ENCODE data around the gene SH2B2. TPM values are rescaled to one million over a fixed set of nuclear protein-coding genes. Genes with fewer than 3 reads are reported as not detected.

SH2B2 gene
- total and polyA plus RNA-seq, 2 donors (not counting 1 experiment from before 2014, with no cell fraction given), result 0.18 to 2.0 TPM

DNA sequence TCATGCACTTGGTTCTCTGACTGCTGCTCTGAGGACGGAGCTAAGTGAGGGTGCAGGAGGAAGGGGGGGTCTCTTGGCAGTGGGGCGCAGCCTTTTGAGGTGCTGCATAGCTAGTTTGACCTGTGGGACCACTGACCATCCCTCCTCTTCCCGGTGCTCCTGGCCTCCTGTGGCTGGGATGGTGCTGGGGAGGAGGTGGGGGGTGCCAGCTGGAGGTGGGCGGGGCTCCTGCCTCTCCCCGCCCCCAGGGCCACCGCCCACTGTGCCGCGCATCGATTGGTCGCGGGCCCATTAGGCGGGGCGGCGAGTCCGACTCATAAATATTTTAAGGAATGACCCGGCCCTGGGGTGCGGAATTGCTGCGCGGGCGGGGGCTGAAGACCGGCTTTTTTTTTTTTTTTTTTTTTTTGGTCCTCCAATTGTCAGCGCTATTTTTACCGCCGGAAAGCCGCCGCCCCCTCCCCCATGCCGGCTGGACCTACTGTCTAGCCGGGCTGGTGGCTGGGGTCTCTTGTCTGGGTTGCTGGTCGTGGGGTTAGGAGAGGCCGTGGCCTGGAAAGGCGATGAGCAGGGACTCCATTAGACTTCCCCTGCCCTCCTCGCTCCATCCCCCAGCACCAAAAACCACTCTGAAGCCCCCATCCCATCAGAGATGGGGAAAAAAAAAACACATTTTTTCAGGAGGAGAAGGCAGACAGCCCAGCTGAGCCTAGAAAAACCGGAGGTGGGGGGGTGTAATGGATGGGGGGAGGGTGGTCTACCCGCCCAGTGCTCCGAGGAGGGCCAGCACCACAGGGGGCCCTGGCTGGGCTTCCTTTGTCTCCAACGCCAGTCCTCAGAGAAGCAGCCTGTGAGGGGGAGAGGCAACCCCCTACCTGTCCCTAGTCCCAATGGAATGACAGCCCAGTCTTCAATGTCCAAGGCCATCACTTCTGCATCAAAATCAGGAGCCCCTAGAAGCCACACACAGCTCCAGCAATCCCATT, 6.4 kb downstream of the SH2B2 start:
- no peak overlapping the region for H3K4me2 ChIP-seq (ENCODE audit: extremely low read depth, insufficient read depth, low read length)
- H3K4me3 ChIP-seq (replicated peaks in 1 of 4; ENCODE audit: control extremely low read depth in 1 of 4, insufficient read depth in 1 of 4, low read depth in 3 of 4, low read length in 4 of 4), result no peak overlapping the region
- no peak overlapping the region for H3K27ac ChIP-seq (ENCODE audit: insufficient read depth, low read length)
- no peak overlapping the region for H3K9ac ChIP-seq (ENCODE audit: insufficient read depth, low read length)
- no peaks in the 10 kb centered on the region for H3K79me2 ChIP-seq (ENCODE audit: control insufficient read depth, insufficient read depth, low read length)
- no peak for DNase-seq (ENCODE audit: low read depth in 2 of 2)
- H3K36me3 ChIP-seq (ENCODE audit: control insufficient read depth, insufficient read depth, low read length), result no peaks in the 10 kb centered on the region
- H3K9me3 ChIP-seq (ENCODE audit: control insufficient read depth, insufficient read depth, low read depth, low read length), result no peaks in the 10 kb centered on the region
- H4K20me1 ChIP-seq (ENCODE audit: control insufficient read depth, extremely low read depth, insufficient read depth, low read length), result no peaks in the 10 kb centered on the region
- H3K4me1 ChIP-seq (ENCODE audit: control insufficient read depth, extremely low read depth, insufficient read depth, low read length), result no peaks in the 10 kb centered on the region
- no peak overlapping the region for H2AFZ ChIP-seq (ENCODE audit: low read length)
- peaks cover 6% of the 10 kb centered on the region for H3K27me3 ChIP-seq (ENCODE audit: control insufficient read depth, insufficient read depth, low read length)
- no peak for TF ChIP-seq EZH2 (IDR thresholded peaks at IDR 0.05; ENCODE audit: low read length, missing control alignments)
- TF ChIP-seq, protein P1, sequence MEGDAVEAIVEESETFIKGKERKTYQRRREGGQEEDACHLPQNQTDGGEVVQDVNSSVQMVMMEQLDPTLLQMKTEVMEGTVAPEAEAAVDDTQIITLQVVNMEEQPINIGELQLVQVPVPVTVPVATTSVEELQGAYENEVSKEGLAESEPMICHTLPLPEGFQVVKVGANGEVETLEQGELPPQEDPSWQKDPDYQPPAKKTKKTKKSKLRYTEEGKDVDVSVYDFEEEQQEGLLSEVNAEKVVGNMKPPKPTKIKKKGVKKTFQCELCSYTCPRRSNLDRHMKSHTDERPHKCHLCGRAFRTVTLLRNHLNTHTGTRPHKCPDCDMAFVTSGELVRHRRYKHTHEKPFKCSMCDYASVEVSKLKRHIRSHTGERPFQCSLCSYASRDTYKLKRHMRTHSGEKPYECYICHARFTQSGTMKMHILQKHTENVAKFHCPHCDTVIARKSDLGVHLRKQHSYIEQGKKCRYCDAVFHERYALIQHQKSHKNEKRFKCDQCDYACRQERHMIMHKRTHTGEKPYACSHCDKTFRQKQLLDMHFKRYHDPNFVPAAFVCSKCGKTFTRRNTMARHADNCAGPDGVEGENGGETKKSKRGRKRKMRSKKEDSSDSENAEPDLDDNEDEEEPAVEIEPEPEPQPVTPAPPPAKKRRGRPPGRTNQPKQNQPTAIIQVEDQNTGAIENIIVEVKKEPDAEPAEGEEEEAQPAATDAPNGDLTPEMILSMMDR (conservative IDR thresholded peaks at IDR 0.05 in 1 of 2, IDR thresholded peaks at IDR 0.05 in 1 of 2; ENCODE audit: low read depth in 1 of 2, low read length in 2 of 2), result no peak

DNA sequence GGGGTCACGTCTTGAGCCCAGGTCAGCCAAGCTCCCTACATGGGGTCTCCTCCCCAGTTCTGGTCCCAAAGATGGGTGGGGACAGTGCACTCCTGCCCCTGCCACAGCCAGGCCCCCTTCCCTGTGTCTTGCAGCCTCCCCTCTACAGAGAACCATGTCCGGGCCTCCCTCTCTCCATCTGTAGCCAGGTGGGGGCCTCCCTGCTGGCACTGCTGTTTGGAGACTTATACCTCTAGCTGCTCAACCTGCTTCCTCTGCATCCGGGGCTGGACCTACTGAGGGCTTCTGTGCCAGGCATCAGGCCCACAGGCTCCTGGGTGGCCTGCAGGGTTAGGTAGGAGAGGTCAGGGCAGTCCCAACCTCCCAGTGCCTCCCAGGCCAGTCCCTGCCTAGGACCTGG, 7.9 kb downstream of the SH2B2 start:
- TF ChIP-seq, protein P1 (conservative IDR thresholded peaks at IDR 0.05 in 1 of 2, IDR thresholded peaks at IDR 0.05 in 1 of 2; ENCODE audit: low read depth in 1 of 2, low read length in 2 of 2), result no peak
- TF ChIP-seq EZH2 (IDR thresholded peaks at IDR 0.05; ENCODE audit: low read length, missing control alignments), result no peak
- H3K4me3 ChIP-seq (replicated peaks in 1 of 4; ENCODE audit: control extremely low read depth in 1 of 4, insufficient read depth in 1 of 4, low read depth in 3 of 4, low read length in 4 of 4), result no peak overlapping the region
- no peak for DNase-seq (ENCODE audit: low read depth in 2 of 2)
- H3K9ac ChIP-seq (ENCODE audit: insufficient read depth, low read length), result no peak overlapping the region
- H3K27me3 ChIP-seq (ENCODE audit: control insufficient read depth, insufficient read depth, low read length), result peaks cover 6% of the 10 kb centered on the region
- no peak overlapping the region for H3K4me2 ChIP-seq (ENCODE audit: extremely low read depth, insufficient read depth, low read length)
- H3K79me2 ChIP-seq (ENCODE audit: control insufficient read depth, insufficient read depth, low read length), result no peaks in the 10 kb centered on the region
- H2AFZ ChIP-seq (ENCODE audit: low read length), result no peak overlapping the region
- no peak overlapping the region for H3K27ac ChIP-seq (ENCODE audit: insufficient read depth, low read length)
- H3K4me1 ChIP-seq (ENCODE audit: control insufficient read depth, extremely low read depth, insufficient read depth, low read length), result no peaks in the 10 kb centered on the region
- no peaks in the 10 kb centered on the region for H3K36me3 ChIP-seq (ENCODE audit: control insufficient read depth, insufficient read depth, low read length)
- no peaks in the 10 kb centered on the region for H3K9me3 ChIP-seq (ENCODE audit: control insufficient read depth, insufficient read depth, low read depth, low read length)
- H4K20me1 ChIP-seq (ENCODE audit: control insufficient read depth, extremely low read depth, insufficient read depth, low read length), result no peaks in the 10 kb centered on the region

- DNase-seq (ENCODE audit: low read depth in 2 of 2), result no peak
- Histone ChIP-seq H3K4me3 (replicated peaks in 1 of 4; ENCODE audit: control extremely low read depth in 1 of 4, insufficient read depth in 1 of 4, low read depth in 3 of 4, low read length in 4 of 4) (no peak overlapping the region), H3K4me2 (ENCODE audit: extremely low read depth, insufficient read depth, low read length) (no peak overlapping the region), H2AFZ (ENCODE audit: low read length) (no peak overlapping the region), H3K9ac (ENCODE audit: insufficient read depth, low read length) (no peak overlapping the region), H4K20me1 (ENCODE audit: control insufficient read depth, extremely low read depth, insufficient read depth, low read length) (no peaks in the 10 kb centered on the region), H3K36me3 (ENCODE audit: control insufficient read depth, insufficient read depth, low read length) (no peaks in the 10 kb centered on the region), H3K27ac (ENCODE audit: insufficient read depth, low read length) (no peak overlapping the region), H3K4me1 (ENCODE audit: control insufficient read depth, extremely low read depth, insufficient read depth, low read length) (no peaks in the 10 kb centered on the region), H3K27me3 (ENCODE audit: control insufficient read depth, insufficient read depth, low read length) (peaks cover 6% of the 10 kb centered on the region), H3K9me3 (ENCODE audit: control insufficient read depth, insufficient read depth, low read depth, low read length) (no peaks in the 10 kb centered on the region), H3K79me2 (ENCODE audit: control insufficient read depth, insufficient read depth, low read length) (no peaks in the 10 kb centered on the region)
- TF ChIP-seq, protein P1 (conservative IDR thresholded peaks at IDR 0.05 in 1 of 2, IDR thresholded peaks at IDR 0.05 in 1 of 2; ENCODE audit: low read depth in 1 of 2, low read length in 2 of 2), result no peak
- TF ChIP-seq EZH2 (IDR thresholded peaks at IDR 0.05; ENCODE audit: low read length, missing control alignments), result no peak
These were observed 8.9 kb downstream of the SH2B2 start for GRCh38 chr7:102295346-102296178.

Data from fibroblast of lung (primary cell).